Neural cell (in vitro differentiated cells): Measurements from ENCODE around the gene ZP1.

Source experiments
- CTCF ChIP-seq: fragments of 450-650 bp; IDR thresholded peaks from 2 replicates; pipeline ENCODE4 v1.5.1; 2014; ENCODE audit warnings: antibody characterized with exemption, mild to moderate bottlenecking, moderate library complexity; ENCODE audit not compliant: poor library complexity, severe bottlenecking
- TAF1 ChIP-seq: IDR thresholded peaks from 2 replicates; pipeline ENCODE4 v1.6.1; 2012; ENCODE audit warnings: low read depth

DNA sequence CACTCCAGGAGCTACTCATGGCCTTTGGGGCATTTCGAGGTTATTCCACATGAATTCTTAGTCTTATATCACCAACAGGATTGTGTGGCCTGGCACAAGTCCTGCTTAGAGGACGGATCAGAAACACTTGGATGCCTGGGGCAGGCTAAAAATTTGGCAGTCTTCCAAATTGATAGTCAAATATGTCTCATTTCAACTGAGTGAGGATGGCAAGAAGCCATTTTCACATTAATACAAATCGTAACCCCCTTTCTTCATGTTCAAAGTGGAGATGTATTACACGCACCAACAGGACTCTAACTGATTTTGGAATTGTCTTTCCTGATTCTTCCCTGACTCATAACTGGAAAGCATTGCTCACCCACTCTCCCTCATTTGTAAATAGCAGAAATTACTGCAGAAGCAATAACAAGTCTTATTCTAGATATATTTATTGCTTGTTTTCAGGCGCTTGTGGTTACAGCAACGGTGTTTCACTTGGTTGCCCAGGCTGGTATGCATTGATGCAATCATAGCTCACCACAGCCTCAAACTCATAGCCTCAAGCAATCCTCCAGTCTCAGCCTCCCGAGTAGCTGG lies 35.8 kb upstream of the ZP1 start:
- TF ChIP-seq CTCF (no peak), TAF1 (no peak)
